GM10266 (cell line): Measurements from ENCODE around the gene ZNF335.

Experiments
- DNase-seq: peaks from one replicate; pipeline ENCODE4 v3.0.0; 2012; ENCODE audit errors: extremely low spot score
- CTCF ChIP-seq: IDR thresholded peaks from 2 replicates; pipeline ENCODE4 v1.5.1; 2012; ENCODE audit warnings: mild to moderate bottlenecking, low read depth; ENCODE audit not compliant: control insufficient read depth, insufficient read depth; ENCODE audit errors: missing control alignments

Gene ZNF335

GRCh38 chr20:45951925-45952834, 19.8 kb downstream of the ZNF335 start:
- DNase-seq = no peak
- TF ChIP-seq CTCF = no peak

- no peak for DNase-seq
- TF ChIP-seq CTCF = no peak
These were observed 21.7 kb downstream of the ZNF335 start for GRCh38 chr20:45950330-45950646.

- DNase-seq = no peak
- no peak for TF ChIP-seq CTCF
These were observed 22.3 kb downstream of the ZNF335 start for GRCh38 chr20:45949542-45950329.

- no peak for DNase-seq
- no peak for TF ChIP-seq CTCF
These were observed 23.1 kb downstream of the ZNF335 start for GRCh38 chr20:45948742-45949541.

GRCh38 chr20:45948261-45948733, 23.7 kb downstream of the ZNF335 start:
- no peak for DNase-seq
- no peak for TF ChIP-seq CTCF

GRCh38 chr20:45947110-45947866, 24.7 kb downstream of the ZNF335 start:
- no peak for DNase-seq
- TF ChIP-seq CTCF = no peak
